Lower lobe of right lung (tissue), 2 donors: ENCODE results near the gene SLC6A2. TPM values are rescaled to one million over a fixed set of nuclear protein-coding genes. Genes with fewer than 3 reads are reported as not detected.
"Not testable (repeated sequence)": the region's sequence is repeated elsewhere in the genome, so short reads cannot be mapped to it uniquely, and the experiment has no call there.

ENCODE experiments used
- ATAC-seq, 2 donors: fragments of 200-7000 bp; cut with Tn5 transposase; one replicate each; pipeline ENCODE4 v1.9.1; 2020 to 2022; ENCODE audit warnings: mild to moderate bottlenecking in 2 of 2, moderate library complexity in 2 of 2
- DNase-seq: peaks from one replicate; pipeline ENCODE4 v3.0.0-alpha.2; 2020
- H3K27ac ChIP-seq: fragments of 200-600 bp; one replicate; pipeline ENCODE4 v1.8.0; 2022
- H3K27me3 ChIP-seq: fragments of 200-600 bp; one replicate; pipeline ENCODE4 v1.8.0; 2022; ENCODE audit warnings: low read depth
- H3K36me3 ChIP-seq: fragments of 200-600 bp; one replicate; pipeline ENCODE4 v1.8.0; 2022; ENCODE audit warnings: mild to moderate bottlenecking
- H3K4me1 ChIP-seq: fragments of 200-600 bp; one replicate; pipeline ENCODE4 v1.8.0; 2022
- H3K4me3 ChIP-seq: fragments of 200-600 bp; one replicate; pipeline ENCODE4 v1.8.0; 2022; ENCODE audit warnings: mild to moderate bottlenecking
- H3K9me3 ChIP-seq: fragments of 200-600 bp; one replicate; pipeline ENCODE4 v1.8.0; 2022
- CTCF ChIP-seq: fragments of 200-600 bp; IDR thresholded peaks from one replicate; pipeline ENCODE4 v1.8.0; 2022; ENCODE audit warnings: antibody characterized with exemption, mild to moderate bottlenecking
- intact Hi-C: fragments of 100-400 bp; cut with DNase I; formaldehyde crosslinking; loops from one replicate; pipeline ENCODE4 v1.11.0; 2022
- long read RNA-seq: library from polyadenylated mRNA; unstranded; transcript quantifications from one replicate; pipeline ENCODE4 v2.0.0, GENCODE V29; 2021
- total RNA-seq: library from RNA; stranded (reverse); fragmentation: NEBNext Ultra II Directional; extraction: Animal tissue kit (Norgen Biotek cat#: 25700); gene quantifications from one replicate; pipeline ENCODE4 v1.2.1, GENCODE V29; 2021
- donor health status: DM: no; HTN: yes; CAD: no; lungs with severe emphysema.

SLC6A2 gene
- not detected for total RNA-seq
- long read RNA-seq, result 0 reads

DNA sequence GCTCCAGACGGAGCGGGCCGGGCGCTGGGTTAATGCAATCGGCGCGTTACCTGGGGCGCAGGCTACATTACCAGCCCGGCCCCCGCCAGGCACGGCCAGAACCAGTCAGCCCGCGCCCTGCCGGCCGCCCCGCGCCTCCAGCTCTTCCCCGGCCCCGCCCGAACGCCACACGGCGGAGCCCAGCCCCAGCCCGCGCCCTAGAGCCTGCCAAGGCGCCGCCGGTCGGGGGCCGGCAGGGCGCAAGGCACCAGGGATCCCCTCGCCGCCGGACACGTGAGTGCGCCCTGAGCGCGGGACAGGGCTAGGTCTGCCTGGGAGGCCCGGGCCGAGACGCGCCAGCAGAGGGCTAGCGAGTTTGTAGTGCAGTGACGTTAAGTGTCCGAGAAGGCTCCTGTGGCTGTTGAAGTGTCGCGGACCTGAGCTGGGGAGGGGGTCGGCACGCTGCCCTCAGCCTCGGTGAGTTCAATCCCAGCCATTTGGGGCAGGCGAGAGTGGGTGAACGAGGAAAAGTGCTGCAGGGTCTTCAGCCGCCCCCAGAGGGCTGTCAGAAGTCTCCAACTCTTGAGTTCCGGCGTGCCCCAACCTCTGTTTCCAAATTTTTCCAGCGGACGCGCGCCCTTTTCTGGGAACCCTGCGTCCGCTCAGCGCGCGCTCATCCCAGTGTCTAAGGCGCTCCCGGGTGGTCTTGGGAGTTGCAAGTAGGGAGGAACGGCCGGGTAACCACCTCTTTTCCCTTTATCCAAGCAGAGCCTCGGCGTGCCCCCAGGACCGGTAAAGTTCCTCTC lies at the start of gene SLC6A2:
SLC6A2 (plus strand) TSS at position 92 of the 785 bp plus-strand sequence. CDS start 707 bp downstream, outside the sequence.
- Histone ChIP-seq H3K27me3 (peaks cover 59% of the 10 kb centered on the region), H3K4me1 (peaks cover 6% of the 10 kb centered on the region), H3K36me3 (no peaks in the 10 kb centered on the region), H3K9me3 (no peaks in the 10 kb centered on the region), H3K27ac (no peak within 1 kb of the TSS), H3K4me3 (peak within 1 kb of the TSS; percentile 27)
- intact Hi-C loops, result no loop called here
- peak in 1 of 2 donors; percentile 18 for ATAC-seq
- no peak for DNase-seq
- no peak for TF ChIP-seq CTCF

DNA sequence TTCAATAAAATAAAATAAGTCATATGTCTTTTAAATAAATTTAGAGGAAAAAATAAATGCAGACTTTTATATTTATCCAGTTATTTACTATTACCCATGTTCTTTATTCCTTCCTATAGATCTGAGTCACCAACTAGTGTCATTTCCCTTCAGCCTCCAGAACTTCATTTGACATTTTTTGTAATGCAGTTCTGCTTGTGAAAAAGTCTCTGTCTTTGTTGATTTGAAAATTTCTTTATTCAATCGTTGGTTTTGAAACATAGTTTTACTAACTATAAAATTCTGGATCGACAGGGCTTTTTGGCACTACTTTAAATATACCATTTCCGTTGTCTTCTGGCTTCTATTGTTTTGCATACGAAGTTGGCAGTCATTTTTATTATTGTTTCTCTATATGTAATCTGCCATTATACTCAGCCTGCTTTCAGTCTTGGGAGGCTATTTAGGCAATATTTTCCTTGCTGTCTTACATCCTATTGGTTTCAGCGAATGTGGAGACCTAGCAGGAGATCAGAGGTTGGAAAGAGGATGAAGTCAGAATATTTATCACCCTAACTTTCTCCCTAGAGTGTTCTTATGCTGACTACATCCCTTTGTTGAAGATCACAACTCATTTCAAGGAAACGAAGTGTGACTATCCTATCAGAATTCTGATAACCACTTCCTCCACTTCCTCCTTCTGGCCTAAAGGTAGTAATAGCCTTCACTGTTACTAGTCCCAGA lies 42.0 kb upstream of the SLC6A2 start:
- Histone ChIP-seq H3K9me3 (no peaks in the 10 kb centered on the region), H3K4me1 (no peaks in the 10 kb centered on the region), H3K4me3 (no peak overlapping the region), H3K27ac (no peak overlapping the region), H3K27me3 (no peaks in the 10 kb centered on the region), H3K36me3 (no peaks in the 10 kb centered on the region)
- no peak for TF ChIP-seq CTCF
- intact Hi-C loops, result no loop called here
- DNase-seq, result no peak
- ATAC-seq, result no peak

DNA sequence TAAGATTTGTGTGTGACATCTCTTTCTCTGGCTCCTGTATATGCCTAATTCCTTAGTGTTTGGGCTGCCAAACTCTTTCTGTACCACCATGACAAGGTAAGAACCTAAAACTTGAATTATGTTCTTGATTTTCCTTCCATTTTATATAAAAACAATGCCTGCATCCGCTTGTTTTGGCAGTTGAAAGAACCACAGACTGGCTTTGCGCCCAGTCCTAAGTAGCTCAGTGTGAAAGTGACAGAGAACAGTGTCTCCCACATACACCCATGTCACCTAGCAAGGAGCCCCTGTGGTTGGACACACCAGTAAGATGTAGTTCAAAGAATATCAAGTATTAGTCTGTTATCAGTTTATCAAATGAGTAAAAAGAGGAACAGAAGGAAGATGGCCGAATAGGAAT lies 40.7 kb upstream of the SLC6A2 start:
- Histone ChIP-seq H3K4me3 (no peak overlapping the region), H3K4me1 (no peaks in the 10 kb centered on the region), H3K27ac (no peak overlapping the region), H3K36me3 (no peaks in the 10 kb centered on the region), H3K27me3 (no peaks in the 10 kb centered on the region), H3K9me3 (no peaks in the 10 kb centered on the region)
- ATAC-seq, result no peak
- DNase-seq, result no peak
- intact Hi-C loops, result no loop called here
- no peak for TF ChIP-seq CTCF

DNA sequence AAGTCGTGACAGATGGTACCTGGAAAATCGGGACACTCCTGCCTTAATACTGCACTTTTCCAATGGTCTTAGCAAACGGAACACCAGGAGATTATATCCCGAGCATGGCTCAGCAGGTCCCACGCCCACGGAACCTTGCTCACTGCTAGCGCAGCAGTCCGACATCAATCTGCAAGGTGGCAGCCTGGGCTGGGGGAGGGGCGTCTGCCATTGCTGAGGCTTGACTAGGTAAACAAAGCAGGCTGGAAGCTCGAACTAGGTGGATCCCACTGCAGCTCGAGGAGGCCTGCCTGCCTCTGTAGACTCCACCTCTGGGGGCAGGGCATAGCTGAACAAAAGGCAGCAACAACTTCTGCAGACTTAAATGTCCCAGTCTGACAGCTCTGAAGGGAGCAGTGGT lies 40.1 kb upstream of the SLC6A2 start:
- H3K4me3 ChIP-seq, H3K27ac ChIP-seq, H3K27me3 ChIP-seq, intact Hi-C loops, H3K36me3 ChIP-seq, ATAC-seq, DNase-seq, H3K9me3 ChIP-seq, H3K4me1 ChIP-seq: not testable (repeated sequence)

DNA sequence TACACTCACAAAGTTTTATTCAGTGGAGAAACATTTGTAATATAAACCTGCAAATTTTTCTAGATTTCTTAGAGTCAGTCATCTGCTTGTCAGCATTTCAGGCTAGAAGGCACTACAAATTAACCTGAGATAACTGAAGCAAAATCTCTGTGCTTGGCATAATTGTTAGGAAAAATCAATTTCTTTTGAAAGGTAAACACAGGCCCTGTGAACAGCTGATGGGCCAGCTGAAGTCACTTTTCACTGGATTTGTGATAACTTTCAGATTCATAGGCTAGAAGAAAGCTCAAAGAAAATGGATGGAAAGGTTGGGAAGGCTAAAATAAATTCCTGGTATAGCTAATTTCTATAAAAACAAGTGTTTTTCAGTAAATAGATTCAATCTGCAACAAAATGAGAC lies 34.0 kb upstream of the SLC6A2 start:
- DNase-seq (no peak), ATAC-seq (no peak)
- intact Hi-C loops, result no loop called here
- Histone ChIP-seq H3K9me3 (no peaks in the 10 kb centered on the region), H3K27me3 (no peaks in the 10 kb centered on the region), H3K4me1 (no peaks in the 10 kb centered on the region), H3K27ac (no peak overlapping the region), H3K36me3 (no peaks in the 10 kb centered on the region), H3K4me3 (no peak overlapping the region)
- TF ChIP-seq CTCF, result no peak

- no peaks in the 10 kb centered on the region for H3K36me3 ChIP-seq
- H3K27me3 ChIP-seq, result no peaks in the 10 kb centered on the region
- no peak overlapping the region for H3K4me3 ChIP-seq
- peak in 1 of 2 donors; percentile 30 for ATAC-seq
- DNase-seq, result no peak
- no peak for TF ChIP-seq CTCF
- intact Hi-C loops, result no loop called here
- H3K27ac ChIP-seq, result no peak overlapping the region
- no peaks in the 10 kb centered on the region for H3K4me1 ChIP-seq
- H3K9me3 ChIP-seq, result no peaks in the 10 kb centered on the region
These were observed 33.5 kb upstream of the SLC6A2 start for GRCh38 chr16:55622272-55622671.
